ENCODE data around the gene SLC34A3.

The SLC34A3 gene

GRCh38 chr9:137227054-137227852 is 3.4 kb upstream of the SLC34A3 start, which contains the start of gene RNF224:
TSS of gene RNF224 (plus strand) at chr9:137227502. CDS start at chr9:137228336, 834 bp downstream.
- TF ChIP-seq CTCF (IDR thresholded peaks at IDR 0.05; ENCODE audit: low read length, missing control alignments): peak; percentile 89
- DNase-seq (ENCODE audit: low read depth): peak; percentile 82
- H3K4me3 ChIP-seq (replicated peaks; ENCODE audit: low read depth, low read length): no peak within 1 kb of the TSS

- H3K4me3 ChIP-seq (replicated peaks; ENCODE audit: low read depth, low read length): no peak overlapping the region
- TF ChIP-seq CTCF (IDR thresholded peaks at IDR 0.05; ENCODE audit: low read length, missing control alignments): no peak
Measured at GRCh38 chr9:137227853-137228505, 2.7 kb upstream of the SLC34A3 start.

GRCh38 chr9:137228506-137228967 is 2.2 kb upstream of the SLC34A3 start:
- no peak for TF ChIP-seq CTCF (IDR thresholded peaks at IDR 0.05; ENCODE audit: low read length, missing control alignments)
- no peak for DNase-seq (ENCODE audit: low read depth)
- H3K4me3 ChIP-seq (replicated peaks; ENCODE audit: low read depth, low read length): no peak overlapping the region

More at GRCh38 chr9:137227853-137228505, 2.7 kb upstream of the SLC34A3 start:
- DNase-seq (ENCODE audit: low read depth): no peak

GRCh38 chr9:137228968-137229896 is 1.5 kb upstream of the SLC34A3 start:
- H3K4me3 ChIP-seq (replicated peaks; ENCODE audit: low read depth, low read length): no peak overlapping the region
- no peak for TF ChIP-seq CTCF (IDR thresholded peaks at IDR 0.05; ENCODE audit: low read length, missing control alignments)

GRCh38 chr9:137229903-137230704 is 597 bp upstream of the SLC34A3 start:
- DNase-seq (ENCODE audit: low read depth): no peak
- TF ChIP-seq CTCF (IDR thresholded peaks at IDR 0.05; ENCODE audit: low read length, missing control alignments): no peak
- no peak overlapping the region for H3K4me3 ChIP-seq (replicated peaks; ENCODE audit: low read depth, low read length)

More at GRCh38 chr9:137228968-137229896, 1.5 kb upstream of the SLC34A3 start:
- no peak for DNase-seq (ENCODE audit: low read depth)

Data from fibroblast of pulmonary artery (primary cell).